GM19452 (cell line): ENCODE measurements around the gene SLC16A7.
"Not testable (repeated sequence)": the region's sequence is repeated elsewhere in the genome, so short reads cannot be mapped to it uniquely, and the experiment has no call there.

Experiments used
- ATAC-seq: cut with Tn5 transposase; IDR thresholded peaks from one replicate; pipeline ENCODE4 v1.9.1; 2021; ENCODE audit not compliant: unreplicated experiment

Gene SLC16A7

GRCh38 chr12:59734371-59734770, 138.5 kb downstream of the SLC16A7 start:
- ATAC-seq: no peak

- no peak for ATAC-seq
Measured at GRCh38 chr12:59735231-59735630, 139.4 kb downstream of the SLC16A7 start.

GRCh38 chr12:59736359-59736758, 140.5 kb downstream of the SLC16A7 start:
- ATAC-seq: no peak

GRCh38 chr12:59736786-59737185, 141.0 kb downstream of the SLC16A7 start:
- no peak for ATAC-seq

- no peak for ATAC-seq
Measured at GRCh38 chr12:59737725-59738463, 142.1 kb downstream of the SLC16A7 start.

- no peak for ATAC-seq
Measured at GRCh38 chr12:59742841-59743240, 147.0 kb downstream of the SLC16A7 start.

- no peak for ATAC-seq
Measured at GRCh38 chr12:59744564-59744963, 148.7 kb downstream of the SLC16A7 start.

- not testable (repeated sequence) for ATAC-seq
Measured at GRCh38 chr12:59751091-59751490, 155.3 kb downstream of the SLC16A7 start.

GRCh38 chr12:59761542-59761941, 165.7 kb downstream of the SLC16A7 start:
- no peak for ATAC-seq

GRCh38 chr12:59763835-59764234, 168.0 kb downstream of the SLC16A7 start:
- peak; percentile 75 for ATAC-seq

GRCh38 chr12:59768031-59768430, 172.2 kb downstream of the SLC16A7 start:
- no peak for ATAC-seq

GRCh38 chr12:59780605-59781135, 184.8 kb downstream of the SLC16A7 start:
- no peak for ATAC-seq

GRCh38 chr12:59787610-59788009, 191.8 kb downstream of the SLC16A7 start:
- ATAC-seq: no peak

- no peak for ATAC-seq
Measured at GRCh38 chr12:59792647-59793046, 196.8 kb downstream of the SLC16A7 start.

GRCh38 chr12:59803735-59804134, 207.9 kb downstream of the SLC16A7 start:
- ATAC-seq: no peak

- ATAC-seq: peak; percentile 88
Measured at GRCh38 chr12:59808317-59808910, 212.6 kb downstream of the SLC16A7 start.

- no peak for ATAC-seq
Measured at GRCh38 chr12:59811991-59812390, 216.2 kb downstream of the SLC16A7 start.

- no peak for ATAC-seq
Measured at GRCh38 chr12:59812716-59813115, 216.9 kb downstream of the SLC16A7 start.

GRCh38 chr12:59820594-59821011, 224.8 kb downstream of the SLC16A7 start:
- ATAC-seq: no peak

- no peak for ATAC-seq
Measured at GRCh38 chr12:59823567-59823966, 227.7 kb downstream of the SLC16A7 start.

- no peak for ATAC-seq
Measured at GRCh38 chr12:59827767-59828166, 231.9 kb downstream of the SLC16A7 start.

- no peak for ATAC-seq
Measured at GRCh38 chr12:59828521-59828920, 232.7 kb downstream of the SLC16A7 start.
